HG03159 (cell line): ENCODE measurements around the gene PRSS58.

Source experiments
- ATAC-seq: cut with Tn5 transposase; IDR thresholded peaks from one replicate; pipeline ENCODE4 v1.9.1; 2021; ENCODE audit warnings: mild to moderate bottlenecking, moderate library complexity; ENCODE audit not compliant: unreplicated experiment

The PRSS58 gene

GRCh38 chr7:142228537-142229104 is 29.2 kb downstream of the PRSS58 start:
- no peak for ATAC-seq
